Spleen (tissue), 11 donors: ENCODE measurements around the gene ZNF679. TPM values are rescaled to one million over a fixed set of nuclear protein-coding genes. Genes with fewer than 3 reads are reported as not detected.
"Not testable (repeated sequence)": the region's sequence is repeated elsewhere in the genome, so short reads cannot be mapped to it uniquely, and the experiment has no call there.

Experiments used
- DNase-seq: peaks from one replicate; pipeline ENCODE4 v3.0.0-alpha.2; 2020
- H3K27ac ChIP-seq, 8 donors: fragments of 200-600 bp; sonication (generic) in 7 of 8; 1 replicate in 4 of 8; 2 replicates in 4 of 8; pipeline versions ENCODE4 v1.5.0 to v1.8.0; 2016 to 2021; ENCODE audit warnings: inconsistent platforms in 4 of 8, mild to moderate bottlenecking in 4 of 8, moderate library complexity in 1 of 8
- H3K27me3 ChIP-seq, 7 donors: fragments of 200-600 bp; sonication (generic) in 6 of 7; replicated peaks in 1 of 7; 1 replicate in 4 of 7; 2 replicates in 3 of 7; pipeline versions ENCODE4 v1.5.0 to v1.8.0; 2016 to 2021; ENCODE audit warnings: inconsistent platforms in 3 of 7, mild to moderate bottlenecking in 1 of 7
- H3K36me3 ChIP-seq, 6 donors: fragments of 200-600 bp; sonication (generic) in 5 of 6; 1 replicate in 4 of 6; 2 replicates in 2 of 6; pipeline versions ENCODE4 v1.5.0 to v1.8.0; 2016 to 2021; ENCODE audit warnings: inconsistent platforms in 2 of 6
- H3K4me1 ChIP-seq, 6 donors: fragments of 200-600 bp; sonication (generic) in 5 of 6; 1 replicate in 3 of 6; 2 replicates in 3 of 6; pipeline versions ENCODE4 v1.5.0 to v1.8.0; 2016 to 2021; ENCODE audit warnings: inconsistent platforms in 3 of 6
- H3K4me3 ChIP-seq, 8 donors: fragments of 200-600 bp; sonication (generic) in 7 of 8; 1 replicate in 4 of 8; 2 replicates in 4 of 8; pipeline versions ENCODE4 v1.5.0 to v1.8.0; 2016 to 2021; ENCODE audit warnings: inconsistent platforms in 4 of 8, mild to moderate bottlenecking in 4 of 8, moderate library complexity in 2 of 8
- H3K9me3 ChIP-seq, 8 donors: fragments of 200-600 bp; sonication (generic) in 7 of 8; 1 replicate in 4 of 8; 2 replicates in 4 of 8; pipeline versions ENCODE4 v1.5.0 to v1.8.0; 2016 to 2021; ENCODE audit warnings: inconsistent platforms in 4 of 8
- CTCF ChIP-seq, 11 experiments: fragments of 200-600 bp in 7 of 11; fragments of 450-650 bp in 4 of 11; sonication (generic) in 4 of 11; IDR thresholded peaks in 8 of 11; conservative IDR thresholded peaks in 3 of 11; 1 replicate in 7 of 11; 2 replicates in 4 of 11; pipeline versions ENCODE4 v1.4.0 to v1.8.0; 2016 to 2021; ENCODE audit warnings: antibody characterized with exemption in 11 of 11, inconsistent platforms in 4 of 11, mild to moderate bottlenecking in 1 of 11
- POLR2A ChIP-seq, 3 donors: fragments of 450-650 bp; IDR thresholded peaks; one replicate each; pipeline ENCODE4 v1.5.1; 2017; ENCODE audit warnings: antibody characterized with exemption in 3 of 3, mild to moderate bottlenecking in 1 of 3
- POLR2AphosphoS5 ChIP-seq, 3 donors: sonication (generic); formaldehyde crosslinking; IDR thresholded peaks; one replicate each; pipeline ENCODE4 v1.5.1; 2017; ENCODE audit warnings: antibody characterized with exemption in 3 of 3
- WGBS, 5 donors: extraction: QIAGEN DNeasy Blood & Tissue Kit in 3 of 5; methylation state at CpG; one replicate each; pipeline versions ENCODE4 v1.1.5 to v1.1.7; 2013 to 2018; 5-methylcytosine and 5-hydroxymethylcytosine counted together
- intact Hi-C: fragments of 100-400 bp; cut with DNase I; formaldehyde crosslinking; loops from one replicate; pipeline ENCODE4 v1.15.0; 2023; ENCODE audit warnings: low total_unique reads
- polyA plus RNA-seq, 3 donors: library from polyadenylated mRNA; stranded (reverse); fragments of 200-250 nt; gene quantifications; one replicate each; pipeline ENCODE4 v1.2.1, GENCODE V29; 2013
- total RNA-seq, 7 donors: library from RNA; depleted of rRNA in 3 of 7; stranded (reverse); fragments of >200 nt in 3 of 7; fragmentation: NEBNext Ultra II Directional in 4 of 7; extraction: Animal tissue kit (Norgen Biotek cat#: 25700) in 4 of 7; gene quantifications; one replicate each; pipeline versions ENCODE4 v1.1.0 to v1.2.1, GENCODE V29; 2016 to 2021
- donor health status: healthy with polysubstance abuse.
- donor health status: DM: no; HTN: no; CAD: no; lungs with moderate emphysema.
- donor health status: DM: no; HTN: no; CAD: no.
- donor health status: Bipolar disorder and iron deficiency.
- donor health status: healthy.
- donor health status: DM: no; HTN: no; CAD: no.
- donor health status: DM: yes; HTN: yes; CAD: no.

Gene ZNF679
- total and polyA plus RNA-seq, 10 donors: not detected

- DNase-seq: no peak
- TF ChIP-seq CTCF (IDR thresholded peaks at IDR 0.05 in 8 of 11, conservative IDR thresholded peaks at IDR 0.05 in 3 of 11): no peak
- no peak for TF ChIP-seq POLR2A (IDR thresholded peaks at IDR 0.05)
- no peak for TF ChIP-seq POLR2AphosphoS5 (IDR thresholded peaks at IDR 0.05)
- H3K9me3 ChIP-seq: peaks cover 0 to 8% (median 0%) of the 10 kb centered on the region in 8 donors
- no peak overlapping the region for H3K4me3 ChIP-seq
- peak overlapping the region in 3 of 8 donors; percentile 80 to 90 (median 84) for H3K27ac ChIP-seq
- H3K27me3 ChIP-seq: no peaks in the 10 kb centered on the region
- no peaks in the 10 kb centered on the region for H3K36me3 ChIP-seq
- intact Hi-C loops: no loop called here
- peaks cover 21 to 43% (median 31%) of the 10 kb centered on the region in 6 donors for H3K4me1 ChIP-seq
- 53 to 83% (median 59%) methylated on average over 2 of the region's 2 CpGs for WGBS, 5 donors
These were observed 84.6 kb downstream of the ZNF679 start for GRCh38 chr7:64312826-64313225.

- peaks cover 21 to 37% (median 27%) of the 10 kb centered on the region in 6 donors for H3K4me1 ChIP-seq
- no peaks in the 10 kb centered on the region for H3K36me3 ChIP-seq
- H3K9me3 ChIP-seq: peaks cover 0 to 9% (median 0%) of the 10 kb centered on the region in 8 donors
- intact Hi-C loops: no loop called here
- no peaks in the 10 kb centered on the region for H3K27me3 ChIP-seq
- WGBS, 5 donors: 0 to 6% (median 0%) methylated on average over 24 to 33 of the region's 33 CpGs
- H3K4me3 ChIP-seq: peak within 1 kb of the TSS; percentile 61 to 93 (median 71)
- peak; percentile 68 to 92 (median 86) for TF ChIP-seq POLR2AphosphoS5 (IDR thresholded peaks at IDR 0.05)
- no peak for TF ChIP-seq CTCF (IDR thresholded peaks at IDR 0.05 in 8 of 11, conservative IDR thresholded peaks at IDR 0.05 in 3 of 11)
- peak in 1 of 3 donors; percentile 42 for TF ChIP-seq POLR2A (IDR thresholded peaks at IDR 0.05)
- peak; percentile 94 for DNase-seq
- H3K27ac ChIP-seq: peak within 1 kb of the TSS; percentile 69 to 90 (median 80)
These were observed 85.6 kb downstream of the ZNF679 start, which contains the start of gene ZNF736 for GRCh38 chr7:64313740-64314491. Gene ZNF736 (plus strand): TSS chr7:64313961. CDS start chr7:64314151, 190 bp downstream.

- DNase-seq: peak; percentile 75
- 17 to 38% (median 27%) methylated on average over 10 of the region's 10 CpGs for WGBS, 5 donors
These were observed 86.3 kb downstream of the ZNF679 start for GRCh38 chr7:64314566-64314965.

GRCh38 chr7:64316031-64316742, 87.9 kb downstream of the ZNF679 start:
- intact Hi-C loops, H3K27ac ChIP-seq, DNase-seq, H3K36me3 ChIP-seq, H3K4me3 ChIP-seq, H3K27me3 ChIP-seq: not testable (repeated sequence)
- 14 to 53% (median 41%) methylated on average over 1 of the region's 1 CpG for WGBS, 5 donors
- peaks cover 21 to 52% (median 37%) of the 10 kb centered on the region in 6 donors for H3K4me1 ChIP-seq
- H3K9me3 ChIP-seq: peaks cover 0 to 18% (median 9%) of the 10 kb centered on the region in 8 donors

More at GRCh38 chr7:64314566-64314965, 86.3 kb downstream of the ZNF679 start:
- H3K27me3 ChIP-seq: no peaks in the 10 kb centered on the region
- H3K27ac ChIP-seq: peak overlapping the region; percentile 69 to 90 (median 80)
- H3K36me3 ChIP-seq: no peaks in the 10 kb centered on the region
- no peak for TF ChIP-seq CTCF (IDR thresholded peaks at IDR 0.05 in 8 of 11, conservative IDR thresholded peaks at IDR 0.05 in 3 of 11)
- TF ChIP-seq POLR2AphosphoS5 (IDR thresholded peaks at IDR 0.05): no peak
- peaks cover 21 to 37% (median 27%) of the 10 kb centered on the region in 6 donors for H3K4me1 ChIP-seq
- peak overlapping the region; percentile 61 to 93 (median 71) for H3K4me3 ChIP-seq
- H3K9me3 ChIP-seq: peaks cover 0 to 10% (median 0%) of the 10 kb centered on the region in 8 donors
- intact Hi-C loops: no loop called here

Other genes with a start within 250 kb of the ZNF679 start
- gene ZNF722, start 229.6 kb upstream of the ZNF679 start, total RNA-seq: not detected
- gene ZNF722, start 229.6 kb upstream of the ZNF679 start, polyA plus RNA-seq: not detected
- 10 to 100 TPM in 1 of 7 donors, 1 to 10 TPM in 6; 1.6 to 10.6 (median 4.2) TPM for gene ZNF727, start 183.0 kb upstream of the ZNF679 start, total RNA-seq
- gene ZNF727, start 183.0 kb upstream of the ZNF679 start, polyA plus RNA-seq: under 1 TPM in 1 of 3 donors, not detected in 2; 0.26 TPM
- not detected for gene ZNF735, start 21.3 kb upstream of the ZNF679 start, total RNA-seq
- gene ZNF735, start 21.3 kb upstream of the ZNF679 start, polyA plus RNA-seq: not detected
- 10 to 100 TPM; 25.7 to 35.4 (median 29.9) TPM for gene ZNF736, start 85.5 kb downstream of the ZNF679 start, total RNA-seq
- 1 to 10 TPM; 4.5 to 5.2 (median 5.1) TPM for gene ZNF736, start 85.5 kb downstream of the ZNF679 start, polyA plus RNA-seq